AG10803 (cell line): ENCODE results near the gene DOCK1.

Source experiments
- DNase-seq: peaks from one replicate; pipeline ENCODE4 v3.0.0; 2010; ENCODE audit warnings: low read depth
- H3K4me3 ChIP-seq: 2 replicates; pipeline ENCODE4 v1.5.1; 2011; ENCODE audit warnings: mild to moderate bottlenecking, low read length, control low read depth
- CTCF ChIP-seq: conservative IDR thresholded peaks from 2 replicates; pipeline ENCODE4 v1.5.1; 2011; ENCODE audit warnings: mild to moderate bottlenecking, low read length, control low read depth, inconsistent platforms

Gene DOCK1

DNA sequence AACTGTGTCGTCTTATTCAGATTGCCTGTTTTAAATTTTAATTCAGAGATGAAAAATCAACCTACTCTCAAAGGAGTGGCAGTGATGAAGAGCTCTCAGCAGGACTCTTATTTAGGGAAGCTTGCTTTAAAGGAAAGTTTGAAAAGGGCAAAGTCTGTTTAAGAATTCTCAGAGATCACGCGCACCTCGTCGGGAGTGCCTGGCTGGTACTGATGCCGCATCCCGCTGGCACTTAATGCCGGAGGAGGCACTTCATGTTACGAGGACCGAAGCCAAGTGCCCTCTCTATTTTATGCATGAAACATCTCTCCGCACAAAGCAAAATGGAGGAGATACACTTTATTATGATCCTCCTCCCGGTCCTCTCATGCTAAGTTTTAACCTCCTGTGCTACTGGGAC lies 362.2 kb downstream of the DOCK1 start:
- no peak overlapping the region for H3K4me3 ChIP-seq
- TF ChIP-seq CTCF: no peak
- no peak for DNase-seq

DNA sequence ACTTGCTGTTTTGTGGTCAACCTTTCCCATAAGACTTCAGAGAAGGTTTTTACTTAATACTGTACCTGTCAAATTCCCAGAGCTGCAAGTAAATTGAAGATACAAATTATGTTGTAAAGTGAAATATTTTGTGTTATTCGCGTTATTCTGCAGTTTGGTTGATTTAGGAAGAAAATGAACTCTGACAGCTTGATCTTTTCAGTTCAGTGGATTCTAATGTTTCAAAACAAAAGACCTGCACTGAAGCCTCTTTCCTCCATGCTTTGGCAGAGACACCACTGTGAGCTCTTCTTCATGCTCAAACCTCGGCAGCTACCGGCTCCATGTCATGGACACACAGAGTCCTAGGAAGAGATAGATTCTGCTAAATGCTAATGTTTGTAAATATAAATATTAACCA lies 366.8 kb downstream of the DOCK1 start:
- TF ChIP-seq CTCF: no peak
- H3K4me3 ChIP-seq: no peak overlapping the region
- no peak for DNase-seq

DNA sequence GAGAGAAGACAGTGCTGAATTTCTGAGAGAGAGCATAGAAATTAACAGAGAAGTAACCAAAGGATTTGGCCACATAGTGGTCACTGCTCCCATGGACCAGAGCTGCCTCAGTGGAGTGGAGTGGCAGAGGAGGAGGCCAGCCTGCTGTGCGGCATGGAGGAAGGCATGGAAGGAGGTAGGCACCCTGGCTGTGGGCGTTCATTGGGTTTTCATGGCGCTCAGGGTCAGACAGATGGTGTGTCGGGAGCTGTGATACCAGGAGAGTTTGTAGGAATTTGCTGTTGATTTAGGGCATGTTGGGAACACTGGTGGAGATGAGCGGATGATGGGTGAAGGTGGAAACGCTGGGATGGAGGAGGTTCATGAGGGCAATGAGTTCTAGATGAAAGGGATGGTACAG lies 370.0 kb downstream of the DOCK1 start:
- no peak overlapping the region for H3K4me3 ChIP-seq
- no peak for TF ChIP-seq CTCF
- no peak for DNase-seq

GRCh38 chr10:127275793-127276450 lies 370.7 kb downstream of the DOCK1 start:
- DNase-seq: no peak
- TF ChIP-seq CTCF: no peak
- no peak overlapping the region for H3K4me3 ChIP-seq

DNA sequence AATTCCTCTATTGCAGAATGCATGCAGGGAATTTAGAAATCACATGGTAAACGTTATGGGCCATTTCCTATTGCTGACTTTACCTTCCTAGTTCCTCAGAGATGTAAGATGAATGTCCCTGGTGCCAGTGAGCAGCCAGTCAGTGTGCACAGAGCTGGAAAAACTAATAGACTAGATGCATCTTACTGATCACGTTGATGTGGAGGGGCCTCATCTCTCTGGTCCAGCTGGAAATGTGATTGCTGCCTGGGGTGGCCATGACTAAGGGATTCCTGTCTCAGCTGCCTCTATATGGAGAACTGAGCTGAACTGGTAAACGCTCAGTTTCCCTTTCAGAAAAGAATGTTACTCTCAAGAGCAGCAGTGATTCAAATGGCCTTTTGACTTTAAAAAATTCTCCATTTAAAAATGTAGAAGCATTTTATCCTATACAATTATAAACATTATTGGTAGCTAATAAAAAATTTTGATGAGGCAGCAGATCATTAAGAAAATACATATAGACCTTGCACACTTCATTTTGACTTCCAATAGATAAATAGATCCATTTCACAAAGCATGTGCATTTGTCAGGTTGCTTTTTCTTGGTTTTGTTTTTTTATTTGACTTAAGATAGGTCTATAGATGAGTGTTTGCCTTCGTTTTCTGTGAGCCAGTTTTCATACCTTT lies 371.7 kb downstream of the DOCK1 start:
- H3K4me3 ChIP-seq: no peak overlapping the region

GRCh38 chr10:127278001-127278400 lies 372.8 kb downstream of the DOCK1 start:
- no peak for TF ChIP-seq CTCF
- peak; percentile 2 for DNase-seq
- H3K4me3 ChIP-seq: no peak overlapping the region

More for the DNA sequence above, 371.7 kb downstream of the DOCK1 start:
- no peak for TF ChIP-seq CTCF
- DNase-seq: no peak

GRCh38 chr10:127279334-127279774 lies 374.1 kb downstream of the DOCK1 start:
- no peak for DNase-seq
- H3K4me3 ChIP-seq: no peak overlapping the region
- TF ChIP-seq CTCF: no peak
